ENCODE results near the gene ZNF385A.

Gene ZNF385A

GRCh38 chr12:54390668-54391551, 6.4 kb upstream of the ZNF385A start:
- peak; percentile 88 for DNase-seq

- DNase-seq, result no peak
Observed at GRCh38 chr12:54390176-54390667, 5.7 kb upstream of the ZNF385A start.

GRCh38 chr12:54389607-54390175, 5.2 kb upstream of the ZNF385A start:
- no peak for DNase-seq

GRCh38 chr12:54389134-54389508, 4.6 kb upstream of the ZNF385A start:
- no peak for DNase-seq

- no peak for DNase-seq
Observed at GRCh38 chr12:54388237-54389133, 4.0 kb upstream of the ZNF385A start.

GRCh38 chr12:54387114-54387467, 2.6 kb upstream of the ZNF385A start:
- DNase-seq, result no peak

GRCh38 chr12:54386403-54387113, 2.0 kb upstream of the ZNF385A start:
- DNase-seq, result no peak

- peak; percentile 43 for DNase-seq
Observed at GRCh38 chr12:54385251-54385914, 850 bp upstream of the ZNF385A start.

GRCh38 chr12:54383041-54383609, 1.4 kb downstream of the ZNF385A start:
- no peak for DNase-seq

GRCh38 chr12:54381136-54381535, 3.4 kb downstream of the ZNF385A start:
- no peak for DNase-seq

- DNase-seq, result peak; percentile 94
Observed at GRCh38 chr12:54379398-54380201, 4.9 kb downstream of the ZNF385A start.

- peak; percentile 74 for DNase-seq
Observed at GRCh38 chr12:54378796-54379397, 5.6 kb downstream of the ZNF385A start.

GRCh38 chr12:54377797-54378515, 6.6 kb downstream of the ZNF385A start:
- DNase-seq, result no peak

GRCh38 chr12:54377007-54377406, 7.5 kb downstream of the ZNF385A start:
- no peak for DNase-seq

- no peak for DNase-seq
Observed at GRCh38 chr12:54376596-54376995, 7.9 kb downstream of the ZNF385A start.

- no peak for DNase-seq
Observed at GRCh38 chr12:54375259-54375579, 9.3 kb downstream of the ZNF385A start.

GRCh38 chr12:54374562-54375258, 9.8 kb downstream of the ZNF385A start:
- DNase-seq, result peak; percentile 66

GRCh38 chr12:54373649-54374561, 10.6 kb downstream of the ZNF385A start:
- DNase-seq, result no peak
